RWPE1 (cell line): ENCODE measurements around the gene NDUFA13.
A peak's percentile ranks its signal among the peaks of the same experiment; 100 is the strongest.

ENCODE experiments used
- CTCF ChIA-PET: fragments of 350-600 bp; sonication (Branson Sonifier 250); formaldehyde crosslinking; extraction: SDS; loops from one replicate; lab custom pipeline; 2021; lab: Yijun Ruan, JAX
- POLR2A ChIA-PET: fragments of 400-600 bp; formaldehyde crosslinking; extraction: SDS; loops from one replicate; lab custom pipeline; 2020; ENCODE audit warnings: antibody characterized with exemption; ENCODE audit not compliant: low non-redundant PET; lab: Yijun Ruan, JAX
- DNase-seq: peaks from one replicate; pipeline ENCODE4 v3.0.0; 2012; ENCODE audit warnings: low spot score
- H3K27ac ChIP-seq: fragments of 450-650 bp; 2 replicates; pipeline ENCODE4 v1.5.1; 2017
- CTCF ChIP-seq: fragments of 450-650 bp; conservative IDR thresholded peaks from 2 replicates; pipeline ENCODE4 v1.5.1; 2017; ENCODE audit warnings: low read depth, mild to moderate bottlenecking

Gene NDUFA13

GRCh38 chr19:19531951-19532805 is 16.2 kb downstream of the NDUFA13 start:
- CTCF ChIA-PET = interaction anchor here (0.6 to 3.3 kb wide), 24 partner anchors 9 to 910 kb away, joined by 3 to 33 read pairs (median 4); partner anchors contain the start of genes GMIP and NDUFA13
- peak; percentile 98 for TF ChIP-seq CTCF
- POLR2A ChIA-PET = interaction anchor here (0.6 kb wide), 1 partner anchor 20 kb away, joined by 3 read pairs; no protein-coding TSS in a partner anchor
- 0 out of 2 replicates have a peak overlapping the region, but pooled peaks have one; percentile 2 for H3K27ac ChIP-seq
- DNase-seq = peak; percentile 67

- CTCF ChIA-PET = interaction anchor here (0.6 to 3.3 kb wide), 19 partner anchors 8 to 909 kb away, joined by 3 to 33 read pairs (median 4); partner anchors contain the start of genes GMIP and NDUFA13
- no peak for TF ChIP-seq CTCF
- DNase-seq = no peak
- POLR2A ChIA-PET = no interaction called here
- 0 out of 2 replicates have a peak overlapping the region, but pooled peaks have one; percentile 2 for H3K27ac ChIP-seq
These were observed 17.0 kb downstream of the NDUFA13 start for GRCh38 chr19:19532806-19533701.

- DNase-seq = no peak
- POLR2A ChIA-PET = no interaction called here
These were observed 17.8 kb downstream of the NDUFA13 start for GRCh38 chr19:19533841-19534240.

GRCh38 chr19:19534556-19535265 is 18.7 kb downstream of the NDUFA13 start:
- DNase-seq = no peak
- TF ChIP-seq CTCF = no peak
- ChIA-PET POLR2A (no interaction called here), CTCF (interaction anchor here (0.8 kb wide), 1 partner anchor 18 kb away, joined by 3 read pairs; no protein-coding TSS in a partner anchor)
- no peak overlapping the region for H3K27ac ChIP-seq

More at GRCh38 chr19:19533841-19534240, 17.8 kb downstream of the NDUFA13 start:
- TF ChIP-seq CTCF = no peak
- CTCF ChIA-PET = interaction anchor here (3.3 kb wide), 1 partner anchor 110 kb away, joined by 33 read pairs; the partner anchor contains the start of gene GMIP
- no peak overlapping the region for H3K27ac ChIP-seq

- CTCF ChIA-PET = interaction anchor here (0.7 to 0.8 kb wide), 2 partner anchors 18 to 108 kb away, joined by 3 read pairs; partner anchors contain the start of gene GMIP
- POLR2A ChIA-PET = no interaction called here
- H3K27ac ChIP-seq = no peak overlapping the region
- TF ChIP-seq CTCF = no peak
- DNase-seq = no peak
These were observed 19.5 kb downstream of the NDUFA13 start for GRCh38 chr19:19535311-19536191.
